Stimulated activated CD4-positive, alpha-beta T cell treated with anti-CD3 and anti-CD28 coated beads, Interleukin-2, amount 100 ng/mL, for 24 hours (primary cell): Measurements from ENCODE around the gene JOSD1.
"Not testable (repeated sequence)": the region's sequence is repeated elsewhere in the genome, so short reads cannot be mapped to it uniquely, and the experiment has no call there.

Experiments used
- DNase-seq, 2 donors: peaks; one replicate each; pipeline ENCODE4 v3.0.0-alpha.2; 2020

Gene JOSD1

GRCh38 chr22:38675833-38676232, 24.9 kb downstream of the JOSD1 start:
- no peak for DNase-seq

GRCh38 chr22:38674888-38675287, 25.9 kb downstream of the JOSD1 start:
- DNase-seq: no peak

DNA sequence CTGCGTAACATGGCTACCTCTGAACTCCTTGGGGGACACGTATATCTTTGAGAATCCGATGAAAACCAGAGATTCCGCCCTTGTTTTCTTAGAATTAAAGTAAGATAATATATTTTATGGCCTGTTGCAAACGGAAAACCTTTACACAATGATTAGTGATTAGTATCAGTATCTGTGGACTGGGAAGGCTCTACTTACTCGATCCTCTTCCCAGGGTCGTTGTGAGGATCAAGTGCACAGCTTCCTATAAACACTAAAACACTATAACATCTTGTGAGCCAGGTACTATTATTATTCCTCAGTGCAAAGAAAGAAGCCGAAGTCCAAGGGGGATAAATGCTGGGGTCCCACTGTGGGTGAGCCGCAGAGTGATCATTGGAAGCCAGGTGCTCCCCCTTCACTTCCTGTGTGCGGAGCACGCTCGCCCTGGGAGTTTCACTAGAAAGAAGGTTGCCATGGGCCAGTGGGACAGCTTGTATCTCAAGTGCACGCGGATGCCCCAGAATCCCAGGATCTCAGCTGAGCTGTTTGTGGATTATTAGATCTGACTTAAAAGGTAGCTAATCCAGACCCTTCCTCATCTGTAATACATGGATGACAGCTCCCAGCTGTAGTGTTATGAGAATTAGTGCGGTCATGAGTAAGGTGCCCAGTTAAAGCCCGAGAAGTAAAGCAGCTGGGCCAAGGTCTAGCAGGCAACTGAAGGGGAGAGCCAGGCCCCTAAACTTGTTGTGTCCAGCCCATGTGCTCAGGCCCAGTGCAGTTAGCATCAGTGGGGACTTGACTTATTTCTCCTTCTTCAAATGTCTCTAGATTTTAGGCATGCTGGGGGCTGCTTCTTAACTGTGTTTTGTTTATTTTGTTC, 43.5 kb downstream of the JOSD1 start:
- DNase-seq: peak; percentile 34 to 51

- DNase-seq: peak; percentile 86 to 90
Observed at GRCh38 chr22:38656256-38657044, 44.3 kb downstream of the JOSD1 start, which contains the start of the genes CBY1 and FAM227A. Gene CBY1, plus strand, starts transcription at chr22:38656638. Its CDS starts 11,417 bp downstream, at chr22:38668055. Gene FAM227A, minus strand, starts transcription at chr22:38656392. Its CDS starts 6,224 bp downstream, at chr22:38650168.

- peak in 1 of 2 donors; percentile 4 for DNase-seq
Observed at GRCh38 chr22:38655519-38656255, 45.1 kb downstream of the JOSD1 start.

GRCh38 chr22:38653741-38654140, 47.0 kb downstream of the JOSD1 start:
- DNase-seq: no peak

DNA sequence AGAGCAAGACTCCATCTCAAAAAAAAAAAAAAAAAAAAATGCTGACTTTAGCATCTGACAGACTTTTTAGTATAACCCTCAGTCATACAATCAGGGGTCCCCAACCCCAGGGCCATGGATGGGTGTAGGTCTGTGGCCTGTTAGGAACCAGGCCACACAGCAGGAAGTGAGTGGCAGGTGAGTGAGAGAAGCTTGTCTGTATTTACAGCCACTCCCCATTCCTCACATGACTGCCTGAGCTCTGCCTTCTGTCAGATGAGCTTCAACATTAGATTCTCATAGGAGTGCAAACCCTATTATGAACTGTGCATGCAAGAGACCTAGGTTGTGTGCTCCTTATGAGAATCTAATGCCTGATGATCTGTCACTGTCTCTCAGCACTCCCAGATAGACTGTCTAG, 47.9 kb downstream of the JOSD1 start:
- no peak for DNase-seq

GRCh38 chr22:38649841-38650522, 50.8 kb downstream of the JOSD1 start:
- no peak for DNase-seq

DNA sequence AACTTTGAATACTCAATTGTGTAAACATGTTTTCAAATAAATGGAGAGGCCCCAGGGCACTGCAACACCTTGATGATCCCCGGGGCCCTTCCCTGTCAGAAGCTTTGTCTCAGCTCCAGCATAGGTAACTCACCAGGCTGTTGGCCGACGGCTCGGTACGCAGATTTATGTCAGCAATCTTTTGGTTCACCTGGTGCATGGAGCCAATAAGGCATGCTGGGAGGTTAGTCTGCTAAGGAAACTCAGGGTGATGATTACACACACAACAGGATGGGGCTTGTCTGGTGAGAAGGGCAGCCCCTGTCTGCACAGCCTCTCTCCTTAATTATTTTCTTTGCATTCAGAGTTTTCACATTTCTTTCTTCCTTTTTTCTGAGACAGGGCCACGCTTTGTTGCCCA, 55.3 kb downstream of the JOSD1 start:
- DNase-seq: no peak

- not testable (repeated sequence) for DNase-seq
Observed at GRCh38 chr22:38644245-38644644, 56.5 kb downstream of the JOSD1 start.

DNA sequence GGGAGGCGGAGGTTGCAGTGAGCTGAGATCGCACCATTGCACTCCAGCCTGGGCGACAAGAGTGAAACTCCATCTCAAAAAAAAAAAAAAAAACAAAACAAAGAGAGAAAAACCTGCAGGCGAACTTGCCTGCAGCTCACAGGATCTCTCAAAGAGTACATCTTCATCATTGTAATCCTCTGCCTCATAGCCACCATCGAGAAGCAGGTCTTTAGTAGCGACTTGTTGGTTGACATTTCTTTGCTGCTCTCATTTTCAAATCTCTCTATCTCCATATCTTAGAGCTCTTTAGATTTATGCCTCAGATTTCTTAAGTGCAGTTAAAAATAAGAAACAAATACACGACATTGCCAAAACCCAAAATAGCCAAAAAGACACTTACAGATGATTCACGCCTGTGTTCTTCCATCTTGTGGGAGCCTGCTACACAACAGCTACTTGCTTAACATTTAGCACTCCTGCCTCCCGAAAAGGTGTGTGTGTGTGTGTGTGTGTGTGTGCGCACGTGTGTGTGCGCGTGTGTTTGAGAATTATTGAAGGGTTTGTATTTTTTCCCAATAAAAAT, 59.2 kb downstream of the JOSD1 start:
- no peak for DNase-seq

GRCh38 chr22:38638728-38639127, 62.0 kb downstream of the JOSD1 start:
- no peak for DNase-seq

DNA sequence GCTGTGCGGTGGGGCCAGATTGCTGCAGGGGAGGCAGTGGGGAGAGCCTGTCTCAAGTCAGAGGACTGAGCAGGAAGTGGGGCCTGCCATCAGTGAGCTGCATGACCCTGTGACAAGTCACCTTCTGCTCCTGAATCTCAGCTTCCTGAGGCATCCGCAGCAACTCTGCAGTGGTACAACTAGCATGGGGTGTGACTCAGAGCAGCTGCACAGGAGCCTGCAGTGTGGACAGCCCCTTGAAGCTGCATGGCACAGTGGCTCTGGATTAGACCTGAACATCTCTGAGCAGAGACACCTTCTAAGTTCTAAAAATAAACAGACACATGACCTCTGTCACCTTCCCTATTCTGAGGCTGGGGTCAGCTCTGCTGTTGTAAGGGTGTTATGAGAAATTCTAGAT, 62.5 kb downstream of the JOSD1 start:
- no peak for DNase-seq
